ENCODE measurements around the gene TNNT1. TPM values are rescaled to one million over a fixed set of nuclear protein-coding genes. Genes with fewer than 3 reads are reported as not detected.
"Not testable (repeated sequence)": the region's sequence is repeated elsewhere in the genome, so short reads cannot be mapped to it uniquely, and the experiment has no call there.

TNNT1 gene
- polyA plus RNA-seq, 4 donors, result 4.2 to 9.9 (median 5.7) TPM

DNA sequence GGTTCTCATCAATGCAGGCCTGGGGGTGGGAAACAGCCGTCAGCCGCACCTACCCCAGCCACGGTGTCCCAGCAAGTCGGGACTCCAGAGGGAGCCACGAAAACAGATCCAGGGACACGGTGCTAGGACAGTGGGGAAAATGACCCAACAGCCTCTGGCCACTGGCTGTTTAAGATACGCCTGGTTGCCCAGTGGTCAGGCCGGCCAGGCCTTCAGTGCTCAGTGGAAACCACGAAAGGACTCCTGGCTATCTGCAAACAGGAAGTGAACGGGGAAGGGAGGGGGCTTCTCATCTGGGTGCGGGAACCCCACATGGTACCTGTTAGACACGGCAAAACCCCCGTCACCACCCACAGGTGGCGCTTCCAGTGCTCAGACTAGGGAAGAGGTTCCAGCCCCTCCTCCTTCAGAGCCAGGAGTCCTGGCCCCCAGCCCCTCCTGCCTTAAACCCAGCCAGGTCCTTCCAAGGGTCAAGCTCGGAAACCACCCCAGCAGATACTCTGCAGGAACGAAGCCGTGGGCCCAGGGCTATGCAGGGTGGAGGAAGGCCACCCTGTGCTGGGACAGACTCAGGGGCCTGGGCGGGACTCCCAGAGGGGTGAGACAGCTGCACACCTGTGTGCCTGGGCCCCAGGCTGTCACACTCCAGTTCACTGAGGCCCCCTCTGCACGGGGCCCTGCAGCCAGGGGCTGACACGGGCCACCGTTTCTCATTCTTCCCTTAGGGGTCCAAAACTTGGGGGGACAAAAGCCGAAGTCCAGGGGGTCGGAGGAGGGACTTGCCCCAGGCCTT lies 36.0 kb downstream of the TNNT1 start:
- DNase-seq (ENCODE audit: low read depth in 4 of 4, low spot score in 3 of 4), result no peak

DNA sequence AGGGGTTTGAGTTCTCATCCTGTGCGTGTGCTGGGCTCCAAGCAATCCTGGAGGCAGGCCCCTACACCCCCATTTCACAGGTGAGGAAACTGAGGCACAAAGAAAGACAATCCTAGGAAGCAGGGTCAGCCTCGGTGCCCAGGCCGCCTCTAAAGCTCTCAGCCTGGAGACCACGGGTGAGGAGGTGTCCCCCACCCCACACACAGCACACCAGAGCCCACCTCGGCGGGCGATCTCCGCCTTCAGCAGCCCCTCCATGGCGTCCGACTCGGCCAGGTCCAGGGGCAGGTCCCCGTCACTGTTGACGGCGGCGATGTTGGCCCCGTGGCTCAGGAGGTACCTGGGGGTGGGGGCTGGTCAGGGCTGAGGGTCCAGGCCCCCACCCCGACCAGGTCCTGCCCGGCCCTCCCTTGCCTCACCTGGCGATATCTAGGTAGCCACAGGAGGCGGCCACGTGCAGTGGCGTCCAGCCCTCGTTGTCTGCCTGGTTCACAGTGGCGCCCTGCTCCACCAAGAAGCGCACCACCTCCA lies 36.7 kb downstream of the TNNT1 start:
- no peak for DNase-seq (ENCODE audit: low read depth in 4 of 4, low spot score in 3 of 4)

DNA sequence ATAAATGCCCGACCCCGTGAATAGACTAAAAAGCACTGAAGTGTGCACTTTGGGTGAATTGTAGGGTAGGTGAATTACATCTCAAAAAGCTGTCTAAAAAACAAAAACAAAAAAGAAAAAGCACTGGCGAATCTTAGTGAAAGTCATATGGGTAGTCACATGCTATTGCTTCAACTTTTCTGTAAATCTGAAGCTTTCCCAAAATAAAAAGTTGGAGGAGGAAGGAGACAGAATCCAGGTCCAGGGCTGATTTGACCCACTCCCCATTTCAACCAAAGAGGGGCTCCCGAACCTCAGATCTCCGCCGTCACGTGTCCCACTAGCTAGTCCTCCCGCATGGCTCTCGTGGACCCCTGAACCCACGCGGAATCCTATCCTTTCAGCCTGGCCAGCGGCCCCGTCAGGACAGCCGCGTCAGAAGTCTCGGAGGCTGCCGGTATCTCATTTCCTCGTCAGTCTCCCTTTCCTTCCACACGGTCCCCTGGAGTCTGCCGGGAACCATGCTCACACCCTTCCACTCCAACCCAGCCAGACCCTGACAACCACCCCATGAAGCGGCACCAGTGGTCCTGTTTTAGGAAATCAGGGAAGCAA lies 37.7 kb downstream of the TNNT1 start:
- DNase-seq (ENCODE audit: low read depth in 4 of 4, low spot score in 3 of 4), result no peak

DNA sequence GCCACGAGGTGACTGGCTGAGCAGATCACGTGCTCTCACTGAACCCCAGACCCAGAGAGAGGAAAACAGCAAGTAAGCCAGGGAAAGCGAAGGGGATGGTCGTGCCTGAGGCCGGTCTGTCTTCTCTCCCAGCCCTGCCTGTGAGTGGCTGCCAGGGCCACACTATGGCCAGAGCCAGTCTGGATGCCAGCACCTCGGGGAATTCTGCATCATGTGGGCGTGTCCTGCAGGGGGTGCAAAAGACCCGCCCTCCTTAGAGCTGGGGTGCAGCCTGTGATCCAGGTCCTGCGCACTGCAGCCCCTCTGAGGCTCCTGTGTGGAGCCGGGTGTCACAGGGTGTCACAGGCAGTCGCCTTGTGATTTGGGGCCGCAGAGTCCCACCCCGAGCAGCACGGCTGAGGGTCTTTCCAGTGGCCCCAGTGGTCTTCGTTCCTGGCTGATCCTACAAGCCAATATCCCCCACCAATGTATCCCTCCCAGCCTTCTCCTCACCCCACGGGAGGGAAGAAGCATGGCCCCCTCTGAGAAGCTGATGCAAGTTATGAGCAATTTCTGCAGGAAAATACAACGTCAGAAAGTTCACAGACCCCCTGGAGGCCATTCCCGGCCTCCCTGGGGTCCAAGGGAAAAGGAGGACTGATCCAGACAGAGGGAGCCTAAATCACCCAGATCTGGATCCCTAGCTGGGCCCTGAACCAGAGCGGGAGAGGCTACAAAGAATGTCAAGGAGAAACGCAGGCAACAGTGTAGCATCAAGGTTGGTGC lies 39.3 kb downstream of the TNNT1 start:
- DNase-seq (ENCODE audit: low read depth in 4 of 4, low spot score in 3 of 4), result no peak

DNA sequence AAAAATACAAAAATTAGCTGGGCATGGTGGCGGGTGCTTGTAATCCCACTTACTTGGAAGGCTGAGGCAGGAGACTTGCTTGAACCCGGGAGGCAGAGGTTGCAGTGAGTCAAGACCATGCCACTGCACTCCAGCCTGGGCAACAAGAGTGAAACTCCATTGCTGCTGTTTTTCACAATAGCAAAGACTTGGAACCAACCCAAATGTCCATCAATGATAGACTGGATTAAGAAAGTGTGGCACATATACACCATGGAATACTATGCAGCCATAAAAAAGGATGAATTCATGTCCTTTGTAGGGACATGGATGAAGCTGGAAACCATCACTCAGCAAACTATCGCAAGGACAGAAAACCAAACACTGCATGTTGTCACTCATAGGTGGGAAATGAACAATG lies 41.8 kb downstream of the TNNT1 start:
- DNase-seq (ENCODE audit: low read depth in 4 of 4, low spot score in 3 of 4), result not testable (repeated sequence)

DNA sequence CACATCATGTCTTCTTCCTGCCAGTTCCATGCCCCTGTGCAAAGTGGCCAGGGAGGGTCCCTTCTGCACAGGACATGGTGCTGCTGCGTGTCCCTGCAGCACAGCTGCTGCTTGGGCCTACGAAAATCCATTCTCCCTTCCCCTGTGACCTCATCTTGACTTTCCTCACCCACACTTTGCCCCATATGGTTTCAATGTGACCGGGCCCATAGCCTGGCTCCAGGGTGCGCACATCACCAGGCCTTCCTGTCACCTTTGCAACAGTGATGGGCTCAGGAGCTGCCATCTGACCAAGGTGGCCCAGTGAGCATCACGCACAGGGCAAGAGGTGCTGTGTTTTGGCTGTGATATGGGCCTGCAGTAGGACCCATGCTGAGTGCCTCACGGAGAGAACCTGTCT lies 42.4 kb downstream of the TNNT1 start:
- DNase-seq (ENCODE audit: low read depth in 4 of 4, low spot score in 3 of 4), result no peak

DNA sequence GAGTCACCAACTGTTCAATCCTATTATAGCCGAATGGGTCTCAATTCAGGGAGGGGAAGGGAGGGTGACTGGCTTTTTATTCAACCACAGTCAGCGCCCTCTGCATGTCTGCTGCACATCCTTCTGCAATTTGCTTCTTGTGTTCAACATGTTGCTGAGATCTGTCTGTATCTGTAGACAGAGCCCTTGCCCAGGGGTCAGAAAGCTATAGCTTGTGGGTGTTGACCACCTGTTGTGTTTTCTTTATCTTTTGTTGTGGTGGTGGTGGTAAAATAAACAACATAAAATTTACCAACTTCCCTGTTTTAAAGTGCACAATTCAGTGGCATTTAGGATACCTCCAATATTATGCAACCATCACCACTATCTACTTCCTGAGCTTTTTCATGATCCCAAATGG lies 43.8 kb downstream of the TNNT1 start:
- DNase-seq (ENCODE audit: low read depth in 4 of 4, low spot score in 3 of 4), result no peak

DNA sequence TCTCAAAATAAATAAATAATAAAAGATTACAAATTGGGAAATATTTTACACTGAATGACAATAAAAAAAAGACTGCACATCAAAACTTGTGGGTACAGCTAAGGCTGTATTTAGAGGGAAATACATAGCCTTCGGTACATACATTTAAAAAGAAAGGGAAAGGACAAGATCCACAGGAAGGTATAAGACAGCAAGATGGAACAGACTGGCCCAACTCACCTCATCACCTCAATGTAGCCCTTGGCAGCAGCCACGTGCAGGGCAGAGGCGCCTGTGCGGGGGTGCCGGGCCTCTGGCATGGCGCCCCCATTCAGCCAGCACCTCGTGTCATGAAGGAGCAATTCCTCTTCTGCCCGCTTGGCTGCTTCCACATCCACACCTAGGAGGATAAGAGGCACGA lies 45.8 kb downstream of the TNNT1 start:
- DNase-seq (ENCODE audit: low read depth in 4 of 4, low spot score in 3 of 4), result no peak

DNA sequence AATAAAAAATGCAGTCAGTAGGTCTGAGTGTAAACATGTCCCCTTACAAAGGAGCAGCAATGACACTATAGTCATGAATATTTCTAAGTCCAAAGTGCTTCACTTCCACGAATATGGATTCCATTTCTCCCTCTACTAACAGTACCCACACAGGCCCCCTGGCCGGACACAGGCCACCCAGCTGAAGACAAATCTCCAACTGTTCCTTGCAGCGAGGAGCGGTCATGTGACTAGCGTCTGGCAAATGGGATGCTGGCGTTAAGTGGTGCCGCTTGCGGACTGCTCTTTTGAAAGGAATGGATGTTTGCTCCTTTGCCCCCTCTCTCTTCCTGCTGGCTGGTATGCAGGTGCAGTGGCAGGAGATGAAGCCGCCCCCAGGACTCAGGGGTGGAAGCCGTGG lies 47.7 kb downstream of the TNNT1 start:
- DNase-seq (ENCODE audit: low read depth in 4 of 4, low spot score in 3 of 4), result no peak

DNA sequence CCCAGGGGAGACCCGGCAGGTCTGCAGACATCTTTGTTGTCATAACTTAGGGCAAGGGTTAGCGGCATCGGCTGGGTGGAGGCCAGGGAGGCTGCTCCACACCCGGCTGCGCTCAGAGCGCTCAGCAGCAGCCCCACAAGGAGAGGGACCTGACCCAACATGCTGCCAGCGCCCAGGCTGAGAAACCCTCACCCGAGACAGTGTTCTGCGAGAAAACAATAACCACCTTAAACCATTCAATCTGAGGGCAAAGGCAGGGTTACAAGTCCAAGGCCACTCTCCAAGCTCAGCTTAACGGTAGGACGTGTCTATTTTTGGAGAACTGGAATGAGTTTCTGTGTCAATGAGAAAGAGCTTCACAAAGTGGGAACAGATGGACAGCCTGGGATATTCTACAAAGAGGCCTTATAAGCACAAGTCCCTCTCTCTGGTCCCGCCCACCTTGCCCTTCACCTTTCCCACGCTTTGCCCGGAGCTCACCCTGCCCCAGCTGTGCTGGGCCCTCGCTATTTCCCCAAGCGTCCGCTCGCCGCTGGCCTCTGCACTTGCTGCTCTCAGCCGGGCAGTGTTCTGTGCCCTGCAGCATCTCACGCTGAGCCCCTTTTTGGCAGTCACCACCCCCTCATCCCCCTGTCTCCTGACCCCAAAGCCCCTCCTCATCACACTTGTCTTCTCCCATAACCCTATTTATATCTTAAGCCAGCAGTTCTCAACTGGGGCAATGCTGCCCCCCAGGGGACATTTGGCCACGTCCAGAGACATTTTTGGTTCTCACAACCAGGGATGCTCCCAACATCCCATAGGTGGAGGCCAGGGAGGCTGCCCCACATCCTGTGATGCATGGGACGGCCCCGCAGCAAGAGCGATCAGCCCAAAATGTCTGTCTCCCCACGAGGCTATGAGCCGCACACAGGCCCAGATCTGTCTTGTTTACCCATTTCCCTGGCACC lies 49.2 kb downstream of the TNNT1 start:
- no peak for DNase-seq (ENCODE audit: low read depth in 4 of 4, low spot score in 3 of 4)

DNA sequence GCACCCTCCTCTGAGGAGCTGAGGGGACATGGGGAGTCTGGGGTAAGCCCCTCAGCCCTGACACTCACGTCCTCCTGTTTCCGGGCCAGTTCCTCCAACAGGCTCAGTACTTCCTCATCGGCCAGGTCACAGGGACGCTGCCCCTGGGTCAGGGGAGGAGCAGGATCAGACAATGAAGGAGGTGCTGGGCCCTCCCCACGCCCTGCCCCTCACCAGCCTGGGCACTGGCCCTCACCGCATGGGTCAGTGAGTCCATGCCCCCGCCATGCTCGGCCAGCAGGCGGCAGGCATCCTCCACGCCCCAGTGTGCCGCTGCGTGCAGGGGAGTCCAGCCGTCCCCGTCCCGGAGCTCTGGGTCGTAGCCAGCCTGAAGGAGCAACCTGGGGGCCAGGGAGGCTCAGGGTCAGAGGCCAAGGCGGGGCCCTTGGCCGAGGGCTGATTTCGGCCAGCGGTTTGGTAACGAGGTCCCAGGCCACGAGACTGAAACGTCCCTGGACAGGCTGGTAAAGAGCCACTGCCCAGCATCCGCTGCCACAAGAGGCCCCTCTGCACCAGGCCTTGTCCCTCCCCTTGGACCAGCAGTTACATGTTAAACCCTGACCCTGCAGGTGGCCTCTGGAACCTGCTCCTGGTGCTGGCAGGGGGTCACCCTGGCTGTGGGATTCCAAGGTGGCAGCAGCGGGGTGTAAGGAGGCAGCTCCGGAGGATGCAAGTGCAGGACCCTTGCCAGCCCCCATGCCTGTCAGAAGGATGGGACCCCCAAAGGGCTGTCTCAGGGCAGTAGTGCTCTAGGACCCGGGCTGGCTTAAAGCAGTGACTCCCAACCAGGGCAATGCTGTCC lies 50.1 kb downstream of the TNNT1 start:
- DNase-seq (ENCODE audit: low read depth in 4 of 4, low spot score in 3 of 4), result no peak

DNA sequence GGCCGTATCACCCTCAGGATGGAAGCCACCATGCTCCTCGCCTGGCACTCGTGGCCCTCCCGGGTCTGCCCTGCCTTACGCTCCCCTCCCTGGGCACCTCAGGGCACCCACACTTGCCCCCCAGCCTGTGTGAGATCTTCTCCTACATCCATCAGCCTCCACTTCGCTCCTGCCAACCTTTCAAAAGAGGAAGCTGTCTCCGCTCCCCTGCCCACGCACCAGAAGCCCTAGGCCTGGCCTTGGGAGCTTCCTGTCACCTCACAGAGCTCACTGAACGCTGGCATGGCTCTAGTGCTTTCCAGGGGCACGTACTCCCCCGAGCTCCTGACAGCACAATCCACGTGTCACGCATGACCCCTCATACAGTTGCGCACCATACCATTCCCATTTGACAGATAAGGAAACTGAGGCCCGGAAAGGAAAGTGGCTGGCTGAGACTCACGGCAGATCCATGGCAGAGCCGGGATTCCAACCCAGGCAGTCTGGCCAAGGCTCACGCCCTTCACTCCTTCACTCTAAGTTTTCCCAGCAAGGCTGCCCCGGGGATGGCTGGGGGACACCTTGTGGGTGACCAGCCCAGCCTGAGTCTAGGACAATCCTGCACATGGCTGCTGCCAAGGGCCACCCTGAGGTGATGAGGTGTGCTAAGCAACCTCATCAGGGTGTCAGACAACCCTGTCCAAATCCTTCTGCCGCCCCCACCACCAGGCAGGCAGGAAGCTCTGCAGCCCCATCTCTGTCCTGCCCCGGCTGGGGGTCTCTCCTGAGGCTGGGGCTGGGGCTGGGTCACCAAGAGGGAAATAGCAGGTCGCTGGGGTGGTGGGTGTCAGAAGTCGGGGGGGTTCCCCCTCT lies 50.9 kb downstream of the TNNT1 start:
- no peak for DNase-seq (ENCODE audit: low read depth in 4 of 4, low spot score in 3 of 4)

DNA sequence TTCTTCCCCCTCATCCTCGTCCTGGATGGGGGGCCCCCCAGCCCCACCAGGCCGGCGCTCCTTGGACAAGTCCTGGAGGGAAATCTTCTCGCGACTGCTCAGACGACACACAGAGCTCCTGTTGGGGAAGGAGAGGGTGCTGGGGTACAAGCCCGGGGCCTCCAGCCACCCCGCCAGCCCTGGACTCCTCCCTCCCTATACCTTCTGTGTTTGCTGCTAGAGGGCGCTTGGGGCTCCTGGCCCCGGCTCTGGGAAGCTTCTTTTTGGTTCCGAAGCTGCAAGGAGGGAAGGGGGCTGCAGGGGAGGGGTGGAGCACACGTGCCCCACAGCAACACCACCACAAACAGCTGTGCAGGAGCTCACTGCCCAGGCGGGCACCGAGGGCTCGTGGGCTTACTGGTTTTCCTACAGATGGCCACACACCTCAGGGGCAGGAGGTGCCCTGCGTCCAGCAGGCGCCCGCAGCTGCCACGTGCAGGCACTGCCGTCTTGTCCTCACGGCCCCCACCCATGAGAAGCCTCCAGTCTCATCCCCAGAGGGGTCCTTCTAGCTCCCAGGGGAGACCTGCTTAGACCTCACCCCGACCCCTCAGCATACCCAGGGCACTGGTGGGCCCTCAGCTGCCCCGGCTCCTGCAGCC lies 52.8 kb downstream of the TNNT1 start:
- DNase-seq (ENCODE audit: low read depth in 4 of 4, low spot score in 3 of 4), result no peak

DNA sequence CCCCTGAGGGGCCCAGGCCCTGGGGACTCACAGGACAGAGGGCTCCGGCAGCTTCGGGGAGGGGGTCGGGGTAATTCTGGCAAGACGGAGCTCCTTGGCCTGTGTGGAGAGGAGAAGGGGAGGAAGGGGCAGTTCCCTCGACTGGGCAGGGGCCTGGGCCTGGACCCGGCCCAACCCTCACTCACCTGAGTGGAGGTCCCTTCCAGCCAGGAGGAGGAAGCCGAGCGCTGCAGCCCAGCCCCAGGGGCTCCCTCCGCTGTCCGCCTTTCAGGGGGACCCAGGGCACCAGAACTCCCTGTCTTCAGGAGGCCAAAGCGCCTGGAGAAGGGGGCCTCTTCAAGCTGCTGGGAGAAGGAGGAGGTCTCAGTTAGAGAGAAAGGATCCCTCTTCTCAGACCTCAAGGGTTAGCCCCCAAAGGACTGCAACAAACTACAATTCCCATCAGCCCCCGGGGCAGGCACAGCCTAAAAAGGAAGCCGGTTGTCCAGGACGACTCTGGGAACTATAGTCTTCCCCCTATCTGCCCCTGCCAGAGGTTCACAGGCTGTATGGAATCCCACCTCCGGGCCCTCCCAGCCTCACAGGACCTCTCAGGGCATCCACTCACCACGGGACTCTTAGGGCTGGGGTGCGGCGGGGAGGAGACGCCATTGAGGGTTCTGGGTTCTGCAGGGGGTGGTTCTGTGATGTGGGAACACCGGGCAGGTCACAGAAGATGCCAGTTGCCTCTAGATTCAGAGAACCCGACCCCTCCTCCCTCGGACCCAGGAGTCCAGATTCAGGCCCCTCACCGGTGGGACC lies 53.5 kb downstream of the TNNT1 start:
- no peak for DNase-seq (ENCODE audit: low read depth in 4 of 4, low spot score in 3 of 4)

DNA sequence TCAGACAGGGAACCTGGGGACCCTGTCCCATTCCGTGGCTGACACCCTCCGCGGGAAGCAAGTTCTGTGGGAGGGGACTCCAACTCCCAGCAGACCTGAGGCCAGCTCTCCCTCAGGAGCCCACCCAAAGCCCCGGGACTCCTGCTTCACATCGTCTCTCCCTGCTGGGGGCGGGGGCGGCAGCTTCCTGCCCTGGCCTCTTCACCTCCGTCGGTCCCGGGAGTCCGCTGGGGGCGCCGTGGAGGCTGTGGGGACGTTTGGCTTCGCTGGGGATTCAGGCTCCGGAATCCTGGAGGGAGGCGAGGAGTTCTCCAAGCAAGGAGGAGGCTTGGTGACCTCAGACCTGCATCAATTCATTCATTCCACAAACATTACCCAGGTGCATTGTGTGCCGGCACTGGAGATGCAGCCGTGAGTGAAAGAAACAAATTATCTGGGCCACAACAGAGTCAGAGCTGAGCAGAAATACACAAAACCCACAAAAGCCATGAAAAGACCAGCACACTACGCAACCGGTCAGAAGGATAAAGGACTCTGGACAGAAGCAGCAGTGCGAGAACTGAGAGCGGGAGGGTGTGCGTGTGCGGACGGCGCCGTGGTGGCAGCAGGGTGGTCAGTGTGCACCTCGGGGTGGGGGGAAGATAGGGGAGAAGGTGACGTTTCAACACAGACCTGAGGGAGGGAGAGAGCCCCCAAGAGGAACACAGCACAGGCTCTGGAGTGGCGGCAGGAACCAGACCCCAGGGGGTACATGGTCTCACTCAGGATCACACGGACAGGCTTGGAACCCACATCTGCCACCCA lies 54.3 kb downstream of the TNNT1 start:
- DNase-seq (ENCODE audit: low read depth in 4 of 4, low spot score in 3 of 4), result no peak

All from left renal pelvis (tissue), 4 donors.